Measurements from ENCODE around the gene PRKAA1. TPM values are rescaled to one million over a fixed set of nuclear protein-coding genes. Genes with fewer than 3 reads are reported as not detected.
"Not testable (repeated sequence)": the region's sequence is repeated elsewhere in the genome, so short reads cannot be mapped to it uniquely, and the experiment has no call there.

The PRKAA1 gene
- total and polyA plus RNA-seq, 7 donors: 9.6 to 36.8 (median 28.1) TPM

GRCh38 chr5:40787986-40788385, 10.2 kb downstream of the PRKAA1 start:
- DNase-seq: no peak
- Histone ChIP-seq H3K4me3 (no peak overlapping the region), H3K9me3 (peaks cover 6% of the 10 kb centered on the region), H3K4me1 (peaks cover 22% of the 10 kb centered on the region), H3K27me3 (ENCODE audit: insufficient read depth in 3 of 3, low read length in 2 of 3) (no peaks in the 10 kb centered on the region), H3K36me3 (ENCODE audit: insufficient read depth in 1 of 2, low read depth in 1 of 2) (no peaks in the 10 kb centered on the region), H3K27ac (no peak overlapping the region)
- 96 to 100% (median 97%) methylated on average over 1 of the region's 1 CpG for WGBS, 3 donors
- TF ChIP-seq, protein P1, sequence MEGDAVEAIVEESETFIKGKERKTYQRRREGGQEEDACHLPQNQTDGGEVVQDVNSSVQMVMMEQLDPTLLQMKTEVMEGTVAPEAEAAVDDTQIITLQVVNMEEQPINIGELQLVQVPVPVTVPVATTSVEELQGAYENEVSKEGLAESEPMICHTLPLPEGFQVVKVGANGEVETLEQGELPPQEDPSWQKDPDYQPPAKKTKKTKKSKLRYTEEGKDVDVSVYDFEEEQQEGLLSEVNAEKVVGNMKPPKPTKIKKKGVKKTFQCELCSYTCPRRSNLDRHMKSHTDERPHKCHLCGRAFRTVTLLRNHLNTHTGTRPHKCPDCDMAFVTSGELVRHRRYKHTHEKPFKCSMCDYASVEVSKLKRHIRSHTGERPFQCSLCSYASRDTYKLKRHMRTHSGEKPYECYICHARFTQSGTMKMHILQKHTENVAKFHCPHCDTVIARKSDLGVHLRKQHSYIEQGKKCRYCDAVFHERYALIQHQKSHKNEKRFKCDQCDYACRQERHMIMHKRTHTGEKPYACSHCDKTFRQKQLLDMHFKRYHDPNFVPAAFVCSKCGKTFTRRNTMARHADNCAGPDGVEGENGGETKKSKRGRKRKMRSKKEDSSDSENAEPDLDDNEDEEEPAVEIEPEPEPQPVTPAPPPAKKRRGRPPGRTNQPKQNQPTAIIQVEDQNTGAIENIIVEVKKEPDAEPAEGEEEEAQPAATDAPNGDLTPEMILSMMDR (IDR thresholded peaks at IDR 0.05): no peak
- intact Hi-C loops (cut with DNase I): no loop called here
- no peak for ATAC-seq

- 96 to 100% (median 98%) methylated on average over 3 of the region's 3 CpGs for WGBS, 3 donors
- peaks cover 28% of the 10 kb centered on the region for H3K4me1 ChIP-seq
Observed at GRCh38 chr5:40786664-40787063, 11.5 kb downstream of the PRKAA1 start.

GRCh38 chr5:40784916-40785315, 13.3 kb downstream of the PRKAA1 start:
- no peak overlapping the region for H3K4me3 ChIP-seq
- H3K4me1 ChIP-seq: peaks cover 33% of the 10 kb centered on the region
- DNase-seq: no peak
- H3K36me3 ChIP-seq (ENCODE audit: insufficient read depth in 1 of 2, low read depth in 1 of 2): no peaks in the 10 kb centered on the region
- TF ChIP-seq, protein P1 (IDR thresholded peaks at IDR 0.05): no peak
- intact Hi-C loops (cut with DNase I): no loop called here
- no peak overlapping the region for H3K27ac ChIP-seq
- peaks cover 6% of the 10 kb centered on the region for H3K9me3 ChIP-seq
- 82 to 92% (median 87%) methylated on average over 1 of the region's 1 CpG for WGBS, 3 donors
- no peak for ATAC-seq
- H3K27me3 ChIP-seq (ENCODE audit: insufficient read depth in 3 of 3, low read length in 2 of 3): no peaks in the 10 kb centered on the region

More at GRCh38 chr5:40786664-40787063, 11.5 kb downstream of the PRKAA1 start:
- H3K36me3 ChIP-seq (ENCODE audit: insufficient read depth in 1 of 2, low read depth in 1 of 2); DNase-seq; H3K27ac ChIP-seq; ATAC-seq; intact Hi-C loops (cut with DNase I); H3K27me3 ChIP-seq (ENCODE audit: insufficient read depth in 3 of 3, low read length in 2 of 3); H3K4me3 ChIP-seq; H3K9me3 ChIP-seq: not testable (repeated sequence)

DNA sequence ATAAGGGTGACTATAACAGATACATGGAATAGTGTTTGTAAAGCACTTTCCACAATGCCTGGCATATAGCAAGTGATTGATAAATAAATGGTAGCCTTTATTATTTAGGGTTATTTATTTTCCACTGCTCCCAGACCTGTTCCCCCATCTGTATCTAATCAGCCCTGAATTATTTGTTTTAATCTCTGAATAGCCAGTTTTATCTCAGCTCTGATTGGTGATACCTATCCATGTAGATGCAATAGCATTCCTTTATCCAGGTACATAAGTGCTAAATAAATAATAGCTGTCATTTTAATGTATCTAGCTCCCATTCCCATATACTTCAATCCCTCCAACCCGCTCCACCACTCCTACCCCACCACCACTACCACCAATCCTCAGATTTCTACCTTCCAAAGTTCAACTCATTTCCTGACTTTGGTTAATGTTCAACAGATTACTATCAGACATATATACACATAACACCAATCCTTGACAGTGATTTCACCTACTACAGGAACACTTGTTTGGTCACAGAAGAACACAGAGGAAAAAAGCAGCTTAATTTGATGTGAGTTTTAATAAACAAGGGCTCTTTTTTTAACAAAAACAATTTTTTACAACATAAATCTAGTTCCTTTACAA, 14.0 kb downstream of the PRKAA1 start:
- Histone ChIP-seq H3K36me3 (ENCODE audit: insufficient read depth in 1 of 2, low read depth in 1 of 2) (no peaks in the 10 kb centered on the region), H3K9me3 (peaks cover 6% of the 10 kb centered on the region), H3K4me3 (no peak overlapping the region), H3K27ac (no peak overlapping the region), H3K27me3 (ENCODE audit: insufficient read depth in 3 of 3, low read length in 2 of 3) (no peaks in the 10 kb centered on the region), H3K4me1 (peaks cover 28% of the 10 kb centered on the region)
- DNase-seq (no peak), ATAC-seq (no peak)
- intact Hi-C loops (cut with DNase I): no loop called here
- TF ChIP-seq, protein P1 (IDR thresholded peaks at IDR 0.05): no peak
- WGBS, 3 donors: 97 to 100% (median 100%) methylated on average over 1 of the region's 1 CpG

- Histone ChIP-seq H3K36me3 (ENCODE audit: insufficient read depth in 1 of 2, low read depth in 1 of 2) (peaks cover 0 to 5% of the 10 kb centered on the region in 2 donors), H3K27me3 (ENCODE audit: insufficient read depth in 3 of 3, low read length in 2 of 3) (no peaks in the 10 kb centered on the region), H3K9me3 (no peaks in the 10 kb centered on the region), H3K4me3 (no peak overlapping the region), H3K4me1 (peaks cover 26% of the 10 kb centered on the region), H3K27ac (no peak overlapping the region)
- DNase-seq: peak in 1 of 2 donors; percentile 25
- ATAC-seq: peak; percentile 57 to 90 (median 76)
- intact Hi-C loops (cut with DNase I): no loop called here
- TF ChIP-seq, protein P1 (IDR thresholded peaks at IDR 0.05): no peak
Observed at GRCh38 chr5:40781843-40782409, 16.2 kb downstream of the PRKAA1 start.
